Measurements from ENCODE around the gene CDKL4. TPM values are rescaled to one million over a fixed set of nuclear protein-coding genes. Genes with fewer than 3 reads are reported as not detected.

CDKL4 gene
- polyA plus RNA-seq, 2 of the 4 experiments (the other 2 are of a cell fraction): 0.06 TPM; not detected in 1

- CTCF ChIA-PET: interaction anchor here (4.4 kb wide), 1 partner anchor 9 kb away, joined by 33 read pairs; no protein-coding TSS in a partner anchor
Measured at GRCh38 chr2:39220136-39220535, 23.6 kb downstream of the CDKL4 start.

GRCh38 chr2:39218391-39218790, 25.4 kb downstream of the CDKL4 start:
- FAIRE-seq (no peak), DNase-seq (ENCODE audit: low read depth in 1 of 2, low spot score in 1 of 2) (no peak), ATAC-seq (no peak)
- ChIA-PET CTCF (interaction anchor here (0.7 to 4.4 kb wide), 4 partner anchors 9 to 271 kb away, joined by 3 to 33 read pairs (median 4); partner anchors contain the start of gene SOS1), POLR2A (no interaction called here)
- Histone ChIP-seq H3K4me2 (no peak overlapping the region), H3K4me1 (no peaks in the 10 kb centered on the region), H3K4me3 (no peak overlapping the region), H3K27ac (no peak overlapping the region), H3K9me3 (no peaks in the 10 kb centered on the region)
- WGBS (ENCODE audit: missing lambda C conversion rate): 86% methylated on average over 5 of the region's 5 CpGs
- no peak for TF ChIP-seq BHLHE40 (IDR thresholded peaks at IDR 0.05; ENCODE audit: low read depth, low read length)
- TF ChIP-seq CHD4 (IDR thresholded peaks at IDR 0.05; ENCODE audit: borderline replicate concordance): no peak
- no peak for TF ChIP-seq NFE2L2 (conservative IDR thresholded peaks at IDR 0.05; ENCODE audit: low read length)
- TF ChIP-seq RAD21 (conservative IDR thresholded peaks at IDR 0.05 in 1 of 2, IDR thresholded peaks at IDR 0.05 in 1 of 2): no peak
- TF ChIP-seq ZSCAN20 (CRISPR knock-in tag; IDR thresholded peaks at IDR 0.05): no peak
- no peak for TF ChIP-seq MAX (IDR thresholded peaks at IDR 0.05)
- TF ChIP-seq NR3C1 (IDR thresholded peaks at IDR 0.05): no peak
- no peak for TF ChIP-seq MYC (IDR thresholded peaks at IDR 0.05; ENCODE audit: borderline replicate concordance, low read length)
- no peak for TF ChIP-seq POLR2A (IDR thresholded peaks at IDR 0.05; ENCODE audit: low read length)
- TF ChIP-seq MAZ (IDR thresholded peaks at IDR 0.05; ENCODE audit: borderline replicate concordance, low read depth, low read length): no peak
- no peak for TF ChIP-seq NPAS2 (CRISPR knock-in tag; IDR thresholded peaks at IDR 0.05; ENCODE audit: borderline replicate concordance)
- no peak for TF ChIP-seq POLR2AphosphoS2 (conservative IDR thresholded peaks at IDR 0.05; ENCODE audit: low read length)
- no peak for TF ChIP-seq CTCF (IDR thresholded peaks at IDR 0.05)
- TF ChIP-seq, protein P1, sequence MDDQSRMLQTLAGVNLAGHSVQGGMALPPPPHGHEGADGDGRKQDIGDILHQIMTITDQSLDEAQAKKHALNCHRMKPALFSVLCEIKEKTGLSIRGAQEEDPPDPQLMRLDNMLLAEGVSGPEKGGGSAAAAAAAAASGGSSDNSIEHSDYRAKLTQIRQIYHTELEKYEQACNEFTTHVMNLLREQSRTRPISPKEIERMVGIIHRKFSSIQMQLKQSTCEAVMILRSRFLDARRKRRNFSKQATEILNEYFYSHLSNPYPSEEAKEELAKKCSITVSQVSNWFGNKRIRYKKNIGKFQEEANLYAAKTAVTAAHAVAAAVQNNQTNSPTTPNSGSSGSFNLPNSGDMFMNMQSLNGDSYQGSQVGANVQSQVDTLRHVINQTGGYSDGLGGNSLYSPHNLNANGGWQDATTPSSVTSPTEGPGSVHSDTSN (IDR thresholded peaks at IDR 0.05): no peak
- no peak for TF ChIP-seq EHF (CRISPR knock-in tag; IDR thresholded peaks at IDR 0.05)
- TF ChIP-seq RNF2 (IDR thresholded peaks at IDR 0.05; ENCODE audit: borderline replicate concordance, low read depth): no peak

More at GRCh38 chr2:39220136-39220535, 23.6 kb downstream of the CDKL4 start:
- H3K4me3 ChIP-seq: no peak overlapping the region
- H3K27ac ChIP-seq: no peak overlapping the region
- no peak for TF ChIP-seq REST (IDR thresholded peaks at IDR 0.05)
- DNase-seq (ENCODE audit: low read depth in 1 of 2, low spot score in 1 of 2) (no peak), FAIRE-seq (no peak), ATAC-seq (no peak)
- 78% methylated on average over 2 of the region's 2 CpGs for WGBS (ENCODE audit: missing lambda C conversion rate)
- no peak overlapping the region for H3K4me2 ChIP-seq
- POLR2A ChIA-PET: no interaction called here
- no peaks in the 10 kb centered on the region for H3K9me3 ChIP-seq
- H3K4me1 ChIP-seq: no peaks in the 10 kb centered on the region

DNA sequence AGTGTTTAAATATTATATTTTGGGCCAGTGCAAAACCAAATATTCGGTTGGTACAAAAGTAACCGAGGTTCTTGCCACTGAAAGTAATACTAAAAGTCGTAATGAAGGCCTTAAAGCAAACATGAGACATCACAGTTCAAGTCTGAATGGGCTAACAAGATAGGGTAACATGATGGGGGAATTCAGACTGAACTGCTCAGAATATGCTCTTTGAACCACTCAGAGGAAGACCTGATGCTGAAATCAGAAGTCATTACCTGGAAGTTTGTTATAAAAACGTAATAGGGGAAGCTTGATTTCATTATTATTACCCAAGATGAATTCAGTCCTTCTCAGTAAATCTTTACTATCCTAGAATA, 26.6 kb downstream of the CDKL4 start:
- 45% methylated on average over 4 of the region's 4 CpGs for WGBS (ENCODE audit: missing lambda C conversion rate)
- no peaks in the 10 kb centered on the region for H3K9me3 ChIP-seq
- no peaks in the 10 kb centered on the region for H3K4me1 ChIP-seq
- POLR2A ChIA-PET: no interaction called here
- H3K4me2 ChIP-seq: no peak overlapping the region
- CTCF ChIA-PET: interaction anchor here (1.0 to 4.4 kb wide), 3 partner anchors 12 to 93 kb away, joined by 3 to 33 read pairs (median 3); no protein-coding TSS in a partner anchor
- DNase-seq (ENCODE audit: low read depth in 1 of 2, low spot score in 1 of 2) (no peak), ATAC-seq (no peak), FAIRE-seq (peak; percentile 39)
- H3K27ac ChIP-seq: no peak overlapping the region
- H3K4me3 ChIP-seq: no peak overlapping the region
- TF ChIP-seq ZSCAN20 (CRISPR knock-in tag; IDR thresholded peaks at IDR 0.05) (no peak), ESRRA (IDR thresholded peaks at IDR 0.05; ENCODE audit: borderline replicate concordance, low read length) (no peak), ZFP36 (IDR thresholded peaks at IDR 0.05; ENCODE audit: borderline replicate concordance, partially characterized antibody) (no peak), PHF8 (IDR thresholded peaks at IDR 0.05; ENCODE audit: borderline replicate concordance, low read depth) (no peak), HDAC2 (IDR thresholded peaks at IDR 0.05) (no peak), EHMT2 (IDR thresholded peaks at IDR 0.05; ENCODE audit: low read depth) (no peak), E2F6 (IDR thresholded peaks at IDR 0.05; ENCODE audit: borderline replicate concordance, low read depth) (no peak), MAX (IDR thresholded peaks at IDR 0.05) (no peak), RFX5 (IDR thresholded peaks at IDR 0.05) (no peak), GATA3 (IDR thresholded peaks at IDR 0.05; ENCODE audit: borderline replicate concordance) (no peak), RAD21 (conservative IDR thresholded peaks at IDR 0.05 in 1 of 2, IDR thresholded peaks at IDR 0.05 in 1 of 2) (no peak), FOXS1 (CRISPR knock-in tag; IDR thresholded peaks at IDR 0.05) (no peak)
- TF ChIP-seq, protein P1 (IDR thresholded peaks at IDR 0.05): no peak

Data from A549 (cell line).